KMS-11 (cell line): Measurements from ENCODE around the gene FBXO31.
A peak's percentile ranks its signal among the peaks of the same experiment; 100 is the strongest.

Experiments
- H2AFZ ChIP-seq: fragments of 200-600 bp; sonication (generic); 2 replicates; pipeline ENCODE4 v1.6.1; 2016; ENCODE audit warnings: antibody characterized with exemption, mixed run types, low read depth
- H3K27ac ChIP-seq: fragments of 200-600 bp; sonication (generic); 2 replicates; pipeline ENCODE4 v1.6.1; 2016; ENCODE audit warnings: mild to moderate bottlenecking, mixed run types
- H3K27me3 ChIP-seq: fragments of 200-600 bp; sonication (generic); 2 replicates; pipeline ENCODE4 v1.6.1; 2017; ENCODE audit warnings: mild to moderate bottlenecking, low read depth, mixed run types, moderate library complexity; ENCODE audit not compliant: insufficient read depth
- H3K36me3 ChIP-seq: fragments of 200-600 bp; sonication (generic); 2 replicates; pipeline ENCODE4 v1.6.1; 2017; ENCODE audit warnings: mild to moderate bottlenecking, mixed run types; ENCODE audit not compliant: insufficient read depth
- H3K4me1 ChIP-seq: fragments of 200-600 bp; sonication (generic); 2 replicates; pipeline ENCODE4 v1.6.1; 2016; ENCODE audit warnings: mild to moderate bottlenecking, low read depth, mixed run types; ENCODE audit not compliant: poor library complexity, severe bottlenecking
- H3K4me2 ChIP-seq: fragments of 200-600 bp; sonication (generic); 2 replicates; pipeline ENCODE4 v1.7.0; 2016; ENCODE audit warnings: mild to moderate bottlenecking, mixed run types
- H3K4me3 ChIP-seq: fragments of 200-600 bp; sonication (generic); IDR thresholded peaks from 2 replicates; pipeline ENCODE4 v1.6.1; 2017; ENCODE audit warnings: low read depth, low read length, mixed read lengths; ENCODE audit not compliant: insufficient read depth
- H3K79me2 ChIP-seq: fragments of 200-600 bp; sonication (generic); 2 replicates; pipeline ENCODE4 v1.6.1; 2016; ENCODE audit warnings: low read depth, mixed run types; ENCODE audit not compliant: insufficient read depth
- H3K9ac ChIP-seq: fragments of 200-600 bp; sonication (generic); 2 replicates; pipeline ENCODE4 v1.6.1; 2016; ENCODE audit warnings: mild to moderate bottlenecking, mixed run types
- H4K20me1 ChIP-seq: fragments of 200-600 bp; sonication (generic); 2 replicates; pipeline ENCODE4 v1.6.1; 2016; ENCODE audit warnings: mild to moderate bottlenecking, mixed run types; ENCODE audit not compliant: insufficient read depth
- TF ChIP-seq, protein P1 (sequence below): fragments of 200-600 bp; sonication (generic); conservative IDR thresholded peaks from 2 replicates; pipeline ENCODE4 v1.6.1; 2017; ENCODE audit warnings: low read depth, mild to moderate bottlenecking, antibody characterized with exemption, low read length, moderate library complexity, mixed read lengths

The FBXO31 gene

DNA sequence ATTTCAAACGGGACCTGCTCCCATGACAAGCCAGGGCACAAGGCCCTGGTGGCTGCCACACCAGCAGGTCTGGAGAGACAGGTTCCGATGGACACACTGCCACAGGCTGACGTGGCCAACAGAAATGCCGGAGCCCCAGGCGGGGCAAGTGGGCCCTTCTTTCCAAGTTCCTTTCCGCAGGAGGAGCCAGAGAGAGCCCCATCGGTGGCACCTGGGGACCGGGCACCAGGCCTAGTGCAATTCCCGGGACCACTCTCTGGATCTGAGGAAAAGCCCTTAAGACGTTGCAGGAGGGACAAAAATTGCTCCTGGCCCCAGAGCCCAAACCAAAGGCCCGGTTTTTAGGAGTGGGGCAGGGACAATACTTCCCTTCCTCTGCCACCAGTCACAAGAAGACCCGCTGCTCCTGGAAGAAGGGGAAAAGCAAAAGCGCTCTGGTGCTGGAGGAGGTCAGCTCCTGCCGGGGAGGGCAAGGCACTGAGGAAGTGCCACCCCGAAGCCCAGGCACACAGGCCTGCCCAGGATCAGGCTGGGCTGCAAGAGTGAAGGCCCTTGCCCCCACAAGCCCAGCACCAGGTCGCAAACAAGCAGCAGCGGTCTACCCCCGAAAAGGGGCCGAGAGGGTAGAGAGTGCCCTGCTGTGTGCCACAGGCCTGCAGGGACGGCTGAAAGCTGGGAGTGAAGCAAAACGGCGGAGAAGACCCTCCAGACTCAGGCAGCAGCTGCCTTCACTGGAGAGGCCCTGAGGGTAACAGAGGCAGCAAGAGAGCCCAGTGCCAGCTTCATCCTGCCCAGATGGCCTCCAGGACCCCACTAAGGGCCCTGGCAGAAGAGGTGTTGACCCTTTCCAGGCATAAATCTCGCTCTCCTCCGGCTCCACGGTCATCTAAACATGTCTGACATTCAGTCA is 37.7 kb upstream of the FBXO31 start:
- Histone ChIP-seq H4K20me1 (no peaks in the 10 kb centered on the region), H3K27me3 (no peaks in the 10 kb centered on the region), H3K79me2 (no peaks in the 10 kb centered on the region), H3K27ac (no peak overlapping the region), H2AFZ (no peak overlapping the region), H3K36me3 (no peaks in the 10 kb centered on the region; the same call in 1 of the 2 replicates), H3K4me2 (no peak overlapping the region), H3K4me1 (no peaks in the 10 kb centered on the region), H3K4me3 (no peak overlapping the region), H3K9ac (no peak overlapping the region)
- TF ChIP-seq, protein P1, sequence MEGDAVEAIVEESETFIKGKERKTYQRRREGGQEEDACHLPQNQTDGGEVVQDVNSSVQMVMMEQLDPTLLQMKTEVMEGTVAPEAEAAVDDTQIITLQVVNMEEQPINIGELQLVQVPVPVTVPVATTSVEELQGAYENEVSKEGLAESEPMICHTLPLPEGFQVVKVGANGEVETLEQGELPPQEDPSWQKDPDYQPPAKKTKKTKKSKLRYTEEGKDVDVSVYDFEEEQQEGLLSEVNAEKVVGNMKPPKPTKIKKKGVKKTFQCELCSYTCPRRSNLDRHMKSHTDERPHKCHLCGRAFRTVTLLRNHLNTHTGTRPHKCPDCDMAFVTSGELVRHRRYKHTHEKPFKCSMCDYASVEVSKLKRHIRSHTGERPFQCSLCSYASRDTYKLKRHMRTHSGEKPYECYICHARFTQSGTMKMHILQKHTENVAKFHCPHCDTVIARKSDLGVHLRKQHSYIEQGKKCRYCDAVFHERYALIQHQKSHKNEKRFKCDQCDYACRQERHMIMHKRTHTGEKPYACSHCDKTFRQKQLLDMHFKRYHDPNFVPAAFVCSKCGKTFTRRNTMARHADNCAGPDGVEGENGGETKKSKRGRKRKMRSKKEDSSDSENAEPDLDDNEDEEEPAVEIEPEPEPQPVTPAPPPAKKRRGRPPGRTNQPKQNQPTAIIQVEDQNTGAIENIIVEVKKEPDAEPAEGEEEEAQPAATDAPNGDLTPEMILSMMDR = no peak

DNA sequence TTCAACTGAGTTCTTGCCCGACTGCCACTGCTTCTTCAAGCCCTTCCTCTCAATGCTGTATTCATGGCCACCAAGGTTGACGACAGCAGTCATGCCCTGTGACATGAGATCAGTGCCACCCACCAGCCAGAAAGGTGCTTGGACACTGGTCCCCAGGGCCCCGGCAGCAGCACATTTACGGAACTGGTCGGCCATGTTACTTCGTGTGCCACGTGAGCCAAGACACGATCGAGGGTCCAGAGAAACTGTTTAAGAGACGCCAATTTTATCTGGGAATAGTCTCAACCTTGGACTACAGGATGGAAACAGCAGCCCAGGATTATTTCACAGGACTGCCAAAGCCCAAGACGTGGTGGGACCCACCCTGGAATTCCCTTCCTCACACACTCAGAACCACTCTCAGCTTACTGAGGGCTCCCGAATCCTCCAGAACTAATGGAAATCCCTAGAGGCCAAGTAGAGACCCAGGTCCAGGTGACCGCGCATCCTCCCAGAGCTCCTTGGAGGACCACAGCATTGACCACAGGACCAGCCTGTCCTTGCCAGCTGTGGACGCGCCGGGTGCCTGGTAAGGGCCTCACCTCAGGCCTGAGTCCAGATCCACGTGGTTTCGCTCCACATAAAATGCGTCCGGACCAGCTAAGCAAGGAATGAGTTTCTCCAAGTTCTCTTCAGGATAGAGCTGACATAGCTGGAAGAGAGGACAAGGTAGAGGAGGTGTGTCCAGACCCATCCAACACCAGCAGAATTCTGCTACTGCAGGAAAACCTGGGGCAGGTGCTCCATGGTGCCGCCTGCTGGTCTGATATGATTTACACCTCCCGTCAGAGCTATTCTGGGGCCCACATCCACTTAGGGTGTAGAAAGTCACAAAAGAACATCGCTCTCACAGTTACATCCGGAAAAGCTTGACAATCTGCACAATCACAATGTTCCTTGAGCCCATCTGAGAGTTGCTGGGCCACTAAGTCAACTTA is 36.7 kb upstream of the FBXO31 start:
- H3K27ac ChIP-seq = no peak overlapping the region
- H3K27me3 ChIP-seq = no peaks in the 10 kb centered on the region
- no peak overlapping the region for H3K4me3 ChIP-seq
- H3K4me2 ChIP-seq = no peak overlapping the region
- H2AFZ ChIP-seq = no peak overlapping the region
- TF ChIP-seq, protein P1 = 0 out of 2 replicates have a peak, but pooled peaks have one; percentile 18
- no peaks in the 10 kb centered on the region for H3K4me1 ChIP-seq
- H3K36me3 ChIP-seq = no peaks in the 10 kb centered on the region; the same call in 1 of the 2 replicates
- no peaks in the 10 kb centered on the region for H3K79me2 ChIP-seq
- no peaks in the 10 kb centered on the region for H4K20me1 ChIP-seq
- H3K9ac ChIP-seq = no peak overlapping the region

DNA sequence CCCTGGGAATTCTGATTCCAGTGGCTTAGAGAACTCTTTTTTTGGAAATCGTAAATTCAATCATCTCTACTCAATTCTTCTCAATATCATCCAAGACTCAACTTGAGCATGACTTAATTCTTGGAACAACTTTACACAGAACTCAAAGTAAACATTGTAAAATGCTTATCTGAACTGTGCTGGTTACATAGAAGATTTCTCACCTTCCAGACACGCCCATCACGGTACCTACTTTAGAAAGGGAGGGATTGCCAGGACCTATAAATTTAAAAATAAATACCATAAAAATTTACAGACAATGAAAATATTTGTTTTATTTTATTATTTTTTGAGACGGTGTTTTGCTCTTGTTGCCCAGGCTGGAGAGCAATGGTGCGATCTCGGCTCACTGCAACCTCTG is 35.1 kb upstream of the FBXO31 start:
- Histone ChIP-seq H3K79me2 (no peaks in the 10 kb centered on the region), H3K27ac (no peak overlapping the region), H3K27me3 (no peaks in the 10 kb centered on the region), H3K9ac (no peak overlapping the region), H3K4me1 (no peaks in the 10 kb centered on the region), H4K20me1 (no peaks in the 10 kb centered on the region), H2AFZ (no peak overlapping the region), H3K36me3 (no peaks in the 10 kb centered on the region; the same call in 1 of the 2 replicates), H3K4me2 (no peak overlapping the region), H3K4me3 (no peak overlapping the region)
- TF ChIP-seq, protein P1 = no peak

DNA sequence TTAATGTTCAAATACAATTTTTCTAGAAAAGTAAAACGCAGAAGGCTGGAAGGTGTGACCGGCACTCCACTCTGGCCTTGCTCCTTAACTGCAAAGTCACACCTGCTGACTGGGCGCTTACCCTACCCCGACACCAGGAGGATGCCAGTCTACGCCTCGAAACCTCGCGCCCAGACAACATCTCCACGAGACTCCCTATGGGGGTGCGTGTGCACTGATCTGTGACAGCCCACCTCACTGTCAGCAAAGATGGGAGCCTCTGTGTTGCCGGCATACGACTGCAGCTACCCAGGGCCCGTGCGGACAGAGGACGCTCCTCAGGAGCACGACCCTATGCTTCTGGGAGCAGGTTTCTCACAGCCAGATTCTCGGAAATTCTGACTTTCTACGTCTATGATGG is 34.6 kb upstream of the FBXO31 start:
- H3K27ac ChIP-seq = no peak overlapping the region
- H3K9ac ChIP-seq = no peak overlapping the region
- H3K4me2 ChIP-seq = no peak overlapping the region
- no peak overlapping the region for H2AFZ ChIP-seq
- no peaks in the 10 kb centered on the region; the same call in 1 of the 2 replicates for H3K36me3 ChIP-seq
- no peak overlapping the region for H3K4me3 ChIP-seq
- no peaks in the 10 kb centered on the region for H3K79me2 ChIP-seq
- no peaks in the 10 kb centered on the region for H4K20me1 ChIP-seq
- TF ChIP-seq, protein P1 = no peak
- H3K4me1 ChIP-seq = no peaks in the 10 kb centered on the region
- no peaks in the 10 kb centered on the region for H3K27me3 ChIP-seq
